ENCODE measurements around the gene BEGAIN.

The BEGAIN gene

DNA sequence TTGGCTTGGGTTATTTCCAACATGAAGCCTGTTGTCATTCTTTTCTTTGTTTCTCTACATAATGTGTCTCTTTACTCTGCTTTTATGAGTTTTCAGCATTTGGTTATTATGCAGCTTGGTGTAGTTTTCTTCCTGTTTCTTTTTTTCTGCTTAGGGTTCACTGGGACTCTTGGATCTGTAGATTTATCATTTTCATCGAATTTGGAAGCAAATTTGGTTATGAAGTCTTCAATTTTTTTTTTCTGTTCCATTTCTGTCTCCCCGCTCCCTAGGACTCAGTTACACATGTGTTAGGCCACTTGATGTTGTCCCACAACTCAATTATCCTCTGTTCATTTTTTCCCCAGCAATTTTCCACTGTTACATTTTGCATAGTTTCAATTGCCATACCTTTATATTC lies 13.8 kb upstream of the BEGAIN start:
- DNase-seq (ENCODE audit: low read depth): no peak

DNA sequence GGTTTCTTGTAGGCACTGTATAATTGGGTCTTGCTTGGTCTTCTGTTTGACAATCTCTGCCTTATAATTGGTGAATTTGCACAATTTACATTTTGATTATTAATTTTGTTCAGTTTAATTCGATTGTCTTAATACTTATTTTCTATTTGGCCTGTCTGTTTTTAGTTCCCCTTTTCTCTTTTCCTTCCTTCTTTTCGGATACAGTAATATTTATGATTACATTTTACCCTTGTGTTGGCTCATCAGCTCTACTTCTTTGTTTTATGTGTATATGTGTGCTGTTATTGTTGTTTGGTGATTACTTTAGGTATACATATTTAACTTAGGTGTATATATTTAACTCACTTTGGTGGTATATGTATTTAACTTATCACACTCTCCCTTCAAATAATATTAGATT lies 12.8 kb upstream of the BEGAIN start:
- DNase-seq (ENCODE audit: low read depth): no peak

- DNase-seq (ENCODE audit: low read depth): no peak
Measured at GRCh38 chr14:100594625-100594951, 7.4 kb upstream of the BEGAIN start.

DNA sequence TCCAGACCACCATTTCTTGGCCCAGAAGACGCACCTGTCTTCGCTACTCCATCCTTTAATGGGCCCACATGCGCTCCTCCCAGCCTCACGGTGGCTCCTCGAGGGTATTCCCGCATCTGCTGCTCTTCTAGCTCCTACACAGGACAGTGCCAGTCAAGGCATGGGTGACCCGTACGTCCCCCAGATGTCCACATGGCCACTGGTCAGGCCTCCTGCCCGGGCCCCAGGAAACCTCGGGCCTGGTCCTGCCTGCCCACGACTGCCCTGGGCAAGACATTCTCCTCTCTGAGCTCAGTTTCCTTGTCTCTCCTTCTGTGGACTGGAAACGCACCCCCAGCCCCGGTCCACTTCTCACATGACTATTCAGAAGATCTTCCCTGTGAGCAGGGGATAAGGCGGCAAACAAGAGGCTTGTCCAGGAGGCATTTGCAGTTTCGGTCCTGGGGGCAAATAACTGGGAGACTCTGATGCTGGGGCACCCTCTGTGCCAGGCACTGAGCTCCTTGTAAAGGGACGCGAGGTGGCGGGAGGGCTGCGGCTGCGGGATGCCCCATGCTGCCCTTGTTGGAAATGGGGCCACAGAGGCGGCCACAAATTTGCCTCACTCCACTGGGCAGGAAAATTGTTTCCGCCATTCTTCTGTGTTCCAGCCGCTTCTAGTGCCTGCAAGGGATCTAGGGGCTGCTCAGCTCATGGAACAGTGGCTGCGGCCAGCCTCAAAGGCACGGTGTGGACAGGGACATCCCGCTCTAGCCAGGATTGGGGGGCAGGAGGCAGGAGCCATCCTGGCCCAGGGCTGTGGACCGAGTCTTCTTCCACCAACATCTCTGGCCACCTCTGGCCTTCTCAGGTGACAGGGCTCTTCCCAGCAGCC lies 6.8 kb upstream of the BEGAIN start:
- DNase-seq (ENCODE audit: low read depth): no peak

DNA sequence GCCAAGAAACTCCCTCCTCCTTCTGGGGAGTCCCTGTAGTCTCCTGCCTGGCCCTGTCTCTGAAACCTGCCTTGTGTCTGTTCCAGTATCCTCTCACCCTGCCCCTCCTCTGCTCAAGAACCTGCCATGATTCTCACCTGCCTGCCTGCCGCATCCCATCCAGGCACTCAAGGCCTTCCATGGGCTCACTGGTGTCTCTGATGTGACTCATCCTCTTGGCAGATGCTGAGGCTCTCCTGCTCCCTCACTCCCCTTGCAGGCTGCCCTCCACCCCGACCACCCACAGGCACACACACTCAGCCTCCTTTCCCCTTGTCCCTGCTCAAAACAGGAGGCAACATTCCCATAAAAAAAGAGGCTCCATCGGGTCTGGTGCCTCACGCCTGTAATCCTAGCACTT lies 5.8 kb upstream of the BEGAIN start:
- DNase-seq (ENCODE audit: low read depth): no peak

DNA sequence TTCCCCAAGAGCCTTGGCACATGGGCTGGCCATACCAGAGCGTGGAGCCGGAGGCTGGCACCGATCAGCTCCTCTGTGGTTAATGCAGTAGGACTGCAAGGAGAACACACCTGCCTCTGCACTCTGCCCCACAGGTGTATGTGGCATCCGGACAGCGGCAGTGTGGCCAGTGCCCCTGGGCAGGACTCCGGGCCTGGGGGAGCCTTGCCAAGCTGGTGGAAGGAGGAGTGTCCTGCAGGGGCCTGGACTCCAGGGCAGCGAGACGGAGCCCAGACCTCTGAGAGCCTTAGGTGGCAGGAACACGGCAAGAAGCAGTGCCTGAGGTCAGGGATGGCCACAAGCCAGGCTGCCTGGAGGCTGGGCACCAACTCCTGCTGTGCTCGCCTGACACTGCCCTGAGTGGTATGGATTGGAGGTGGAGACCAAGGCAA lies 5.3 kb upstream of the BEGAIN start:
- DNase-seq (ENCODE audit: low read depth): no peak

DNA sequence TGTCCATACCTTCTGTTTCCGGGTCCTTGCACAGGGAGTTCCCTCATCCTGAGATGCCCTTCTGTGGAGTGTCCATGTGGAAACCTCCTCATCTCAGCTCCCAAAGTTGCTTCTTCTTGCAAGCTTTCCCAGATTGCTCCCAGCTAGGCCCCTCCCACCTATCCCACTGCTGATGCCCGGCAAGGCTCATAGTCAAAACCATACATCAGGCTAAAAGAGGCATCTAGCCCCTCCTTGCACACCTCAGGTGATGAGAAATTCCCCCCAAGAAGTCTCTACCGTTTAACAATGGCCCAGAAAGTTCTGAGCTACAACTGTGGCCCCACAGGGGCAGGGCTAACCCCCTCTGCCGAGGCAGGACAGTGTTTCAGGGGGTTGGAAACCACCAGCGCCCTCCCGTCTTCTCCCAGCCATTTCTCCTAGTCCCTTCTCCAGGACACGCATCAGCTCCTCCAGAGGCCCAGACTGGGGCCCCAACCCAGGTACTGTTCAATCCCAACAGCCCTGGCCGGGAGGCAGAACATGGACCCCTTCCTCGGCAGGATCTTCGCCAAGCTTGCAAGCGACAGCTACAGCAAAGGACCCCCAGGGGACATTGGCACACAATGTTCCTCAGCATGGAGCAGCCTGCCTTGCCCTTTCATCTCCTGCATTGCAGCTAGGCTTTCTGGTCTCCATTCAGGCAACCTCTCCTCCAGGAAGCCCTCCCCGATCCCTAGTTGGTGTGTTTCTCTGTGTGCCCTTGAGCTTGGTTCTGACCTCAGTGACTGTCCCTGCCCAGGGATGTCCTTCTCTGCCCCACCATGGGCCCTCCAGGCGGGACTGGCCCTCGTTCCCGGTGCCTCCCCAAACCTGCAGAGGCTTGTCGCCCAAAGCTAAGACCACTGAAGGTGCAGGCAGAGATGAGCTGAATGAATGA lies 4.5 kb upstream of the BEGAIN start:
- no peak for DNase-seq (ENCODE audit: low read depth)

DNA sequence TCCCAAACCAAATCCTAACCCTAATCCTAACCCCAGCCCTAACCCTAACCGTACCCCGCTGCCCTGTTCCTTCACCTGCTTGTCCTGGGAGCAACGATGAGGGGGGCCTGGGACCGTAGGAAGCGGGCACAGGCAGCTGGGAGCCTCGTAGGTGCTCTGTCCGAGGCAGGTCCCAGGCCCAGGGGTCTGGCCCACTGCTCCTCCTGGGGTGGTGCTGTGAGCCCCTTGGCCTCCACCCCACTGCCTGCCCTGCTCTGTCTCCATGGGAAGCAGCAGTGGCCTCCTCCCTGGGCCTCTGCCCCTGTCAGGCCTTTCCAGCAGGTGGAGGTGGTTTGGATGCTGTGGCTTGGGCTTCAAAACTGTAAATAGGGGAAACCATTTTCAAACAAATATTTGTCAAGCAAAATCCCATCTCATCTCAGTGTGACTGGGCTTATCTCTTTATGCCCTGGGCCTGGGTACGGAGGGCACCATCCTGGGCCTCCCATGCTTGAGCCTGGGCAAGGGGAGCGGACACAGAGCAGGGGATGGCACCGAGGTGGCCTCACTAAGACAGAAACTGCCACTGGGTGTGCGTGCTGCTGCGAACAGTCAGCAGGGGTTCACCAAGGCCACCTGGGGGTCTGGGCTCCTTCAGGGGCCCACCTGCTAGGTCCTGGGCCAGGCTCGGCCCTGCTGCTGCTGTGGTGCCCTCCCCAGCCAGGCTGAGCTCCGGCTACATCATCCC lies 3.7 kb upstream of the BEGAIN start:
- DNase-seq (ENCODE audit: low read depth): no peak

GRCh38 chr14:100589760-100590469 lies 2.7 kb upstream of the BEGAIN start:
- DNase-seq (ENCODE audit: low read depth): no peak

- DNase-seq (ENCODE audit: low read depth): no peak
Measured at GRCh38 chr14:100589071-100589759, 2.0 kb upstream of the BEGAIN start.

DNA sequence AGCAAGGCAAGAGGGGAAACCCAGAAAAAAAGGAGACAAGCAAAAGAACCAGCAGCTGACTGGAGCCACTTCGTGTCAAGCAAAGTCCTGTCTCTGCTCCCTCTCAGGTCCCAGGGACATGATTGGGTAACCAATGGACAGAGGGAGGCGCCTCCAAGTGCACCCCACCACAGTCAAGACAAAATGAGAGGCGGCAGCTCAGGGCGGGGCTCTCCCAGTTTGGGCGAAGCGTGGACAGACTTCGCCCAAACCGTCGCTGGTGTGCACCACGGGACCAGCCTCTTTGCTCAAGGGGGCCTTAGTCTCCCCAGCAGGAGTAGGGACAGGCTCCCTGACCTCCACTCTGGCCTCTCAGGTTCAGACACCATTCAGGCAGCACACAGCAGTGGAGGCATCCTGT lies 1.5 kb upstream of the BEGAIN start:
- DNase-seq (ENCODE audit: low read depth): no peak

DNA sequence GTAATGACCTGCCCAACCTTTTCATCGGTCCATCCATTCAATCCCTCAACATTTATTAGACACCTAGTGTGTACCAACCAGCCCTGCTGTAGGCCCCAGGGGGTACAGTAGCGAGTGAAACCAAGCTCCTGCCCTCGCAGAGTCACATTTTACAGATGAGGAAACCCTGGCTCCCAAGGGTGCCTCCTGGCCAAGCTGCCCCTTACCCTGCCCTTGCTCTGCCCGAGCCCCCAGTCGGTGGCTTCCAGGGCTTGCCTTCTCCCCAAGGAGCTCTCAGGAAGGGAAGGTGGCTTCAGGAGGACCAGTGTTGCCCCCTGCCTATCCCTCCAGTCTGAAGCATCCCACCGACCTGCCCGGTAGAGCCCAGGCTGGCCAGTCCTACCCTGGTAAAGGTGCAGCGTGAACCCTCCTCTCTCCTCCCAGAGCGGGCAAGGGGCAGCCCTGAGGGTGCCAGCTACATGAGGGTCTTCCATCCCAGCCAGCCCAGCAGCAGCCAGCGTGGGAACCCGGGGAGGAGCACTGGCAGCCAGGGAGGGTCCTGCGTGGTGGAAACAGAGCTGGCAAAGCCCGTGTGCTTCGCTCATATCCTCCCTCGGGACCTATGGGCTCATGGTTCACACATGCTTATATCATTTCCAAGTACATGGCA lies 670 bp upstream of the BEGAIN start:
- DNase-seq (ENCODE audit: low read depth): no peak

- DNase-seq (ENCODE audit: low read depth): no peak
Measured at GRCh38 chr14:100586403-100587085, 673 bp downstream of the BEGAIN start.

GRCh38 chr14:100586153-100586402 lies 1.1 kb downstream of the BEGAIN start:
- DNase-seq (ENCODE audit: low read depth): no peak

DNA sequence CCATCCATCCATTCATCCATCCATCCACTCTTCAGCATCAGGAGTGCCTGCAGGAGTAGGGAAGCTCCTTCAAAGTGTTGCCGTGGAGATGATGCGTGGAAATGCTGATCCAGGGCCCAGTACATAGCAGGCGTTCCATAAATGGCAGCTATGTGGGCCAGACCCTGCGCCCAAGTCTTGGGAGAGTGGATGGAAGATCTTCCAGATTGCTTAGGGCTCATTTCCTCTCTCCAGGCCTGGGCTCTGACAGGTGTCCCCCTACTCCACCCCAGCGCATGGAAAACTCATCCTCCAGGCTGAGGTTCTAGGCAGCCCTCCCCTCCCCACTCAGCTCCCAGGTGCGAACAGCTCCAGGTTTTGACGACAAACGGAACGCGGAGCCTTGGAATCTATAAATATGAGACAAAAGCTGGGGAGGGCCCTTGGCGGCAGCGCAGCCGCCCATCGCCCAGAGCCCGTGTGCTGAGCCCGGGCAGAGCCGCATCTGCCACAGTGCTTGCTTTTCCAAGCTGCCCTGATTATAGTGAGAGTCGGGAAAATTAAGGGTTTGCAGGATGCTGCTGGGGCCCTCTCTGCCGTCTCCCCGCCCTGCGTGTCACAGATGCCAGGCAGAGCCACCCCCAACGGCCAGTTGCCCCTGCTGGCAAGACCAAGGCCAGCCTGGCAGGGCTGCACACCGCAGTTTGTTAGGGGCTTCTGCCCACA lies 1.6 kb downstream of the BEGAIN start:
- no peak for DNase-seq (ENCODE audit: low read depth)

DNA sequence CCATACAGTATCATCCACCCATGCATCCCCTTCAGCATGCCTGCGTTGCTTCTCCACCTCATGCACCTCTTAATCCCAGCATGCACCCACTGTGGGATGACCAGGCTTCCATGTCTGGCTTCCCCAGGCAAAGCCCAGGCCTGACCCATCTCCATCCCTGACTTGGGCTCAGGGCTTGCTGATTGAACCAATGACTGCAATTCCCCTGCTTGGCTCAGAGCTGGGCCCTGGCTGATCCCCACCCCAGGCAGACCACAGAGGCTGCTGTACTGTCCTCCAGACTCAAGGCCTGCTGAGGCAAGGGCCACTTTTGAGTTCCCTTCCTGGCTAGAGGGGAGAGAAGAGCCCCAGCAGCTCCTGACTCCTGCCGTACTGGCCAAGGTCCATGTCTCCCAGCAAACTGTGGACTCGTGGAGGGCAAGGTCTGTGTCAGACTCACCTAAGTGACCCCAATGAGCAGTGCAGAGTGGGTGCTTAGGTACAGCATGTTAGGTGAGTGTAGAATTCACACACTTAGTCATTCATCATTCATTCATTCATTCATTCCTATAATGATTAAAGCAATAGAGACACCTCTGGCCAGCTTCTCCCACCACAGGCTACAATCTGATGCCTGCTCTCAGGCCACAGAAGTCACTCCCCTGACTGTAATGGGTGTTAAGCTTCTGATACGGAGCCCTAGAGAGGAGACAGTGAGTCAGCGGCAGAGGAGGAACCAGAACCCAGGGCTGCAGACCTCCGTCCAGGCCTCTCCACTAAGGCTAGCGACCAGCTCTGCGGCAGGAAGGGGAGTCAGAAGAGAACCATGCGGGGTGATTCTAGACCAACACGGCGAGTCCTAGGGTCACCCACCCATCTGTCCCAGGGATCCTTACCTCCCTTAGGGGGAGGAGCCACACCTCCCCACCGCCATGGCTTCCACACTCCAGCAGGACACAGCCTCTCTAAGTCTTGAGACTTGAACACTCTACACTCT lies 2.9 kb downstream of the BEGAIN start:
- DNase-seq (ENCODE audit: low read depth): no peak

DNA sequence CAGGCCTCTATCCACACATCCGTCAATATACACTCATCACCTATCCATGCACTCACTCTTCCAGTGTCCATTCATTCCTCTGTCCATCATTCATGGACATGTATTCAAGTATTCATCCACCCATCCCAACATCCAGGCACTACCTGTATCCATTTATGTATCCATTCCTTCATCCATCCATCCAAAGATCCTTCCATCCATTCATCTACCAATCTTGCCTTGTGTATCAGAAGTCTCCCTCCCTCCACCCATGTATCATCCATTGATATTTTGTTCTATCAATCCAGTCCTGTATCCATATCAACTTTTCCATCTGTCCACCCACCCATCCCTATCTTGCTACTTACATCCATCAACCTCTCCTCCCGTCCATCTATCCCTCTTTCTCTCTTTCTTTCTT lies 4.0 kb downstream of the BEGAIN start:
- no peak for DNase-seq (ENCODE audit: low read depth)

DNA sequence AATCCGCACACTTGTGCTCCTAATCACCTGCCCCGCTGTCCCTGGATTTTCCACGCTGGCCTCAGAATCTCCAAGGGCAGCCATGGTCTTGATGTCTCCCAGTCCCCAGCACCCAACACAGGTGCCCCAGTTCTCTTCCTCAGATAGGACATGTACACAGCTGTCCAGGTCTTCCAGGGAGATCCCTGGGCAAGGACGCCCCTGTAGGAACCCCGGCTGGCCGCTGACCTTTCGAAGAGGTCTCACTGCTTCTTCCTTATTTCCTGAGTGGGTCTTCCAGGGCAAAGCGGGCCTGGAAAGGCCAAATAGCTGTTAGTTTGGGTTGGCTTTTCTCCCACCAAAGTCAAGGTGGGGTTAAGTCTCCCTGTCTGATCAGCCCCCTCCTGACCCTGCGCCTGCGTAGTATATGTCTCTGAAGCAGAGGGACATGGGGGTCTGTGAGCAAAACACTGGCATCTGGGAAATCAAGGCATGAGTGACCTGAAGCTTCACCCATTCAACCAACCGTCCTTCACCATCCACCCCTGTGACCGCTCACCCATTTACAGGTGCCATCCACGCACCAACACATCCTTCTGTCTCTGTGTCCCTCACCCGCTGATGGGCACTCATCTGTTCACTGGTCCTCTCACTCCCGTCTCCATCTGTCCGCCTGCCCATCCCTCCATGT lies 4.6 kb downstream of the BEGAIN start:
- DNase-seq (ENCODE audit: low read depth): no peak
